ENCODE results near the gene OR7G1.
"Not testable (repeated sequence)": the region's sequence is repeated elsewhere in the genome, so short reads cannot be mapped to it uniquely, and the experiment has no call there.

Gene OR7G1

DNA sequence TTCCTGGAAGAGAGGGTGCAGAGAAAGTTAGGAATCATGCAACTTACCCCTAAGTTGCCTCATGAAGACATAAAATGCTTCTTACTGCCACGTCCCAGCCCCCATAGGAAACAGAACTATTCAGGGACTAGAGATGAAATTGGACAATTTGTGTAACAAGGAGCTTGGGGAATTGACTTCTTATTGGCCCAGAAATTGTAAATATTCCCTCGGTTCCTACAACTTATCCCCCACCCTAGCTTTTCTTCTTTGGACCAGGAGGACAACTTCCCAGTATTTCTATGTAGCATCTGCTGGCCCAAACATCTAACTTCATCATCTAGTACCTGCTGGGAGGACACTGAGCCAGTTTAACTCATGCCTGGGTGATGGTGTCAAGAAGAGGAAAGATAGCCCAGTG lies 28.8 kb downstream of the OR7G1 start, which contains the start of gene OR1M1:
Gene OR1M1 (plus strand): TSS at position 301 of the 400 bp plus-strand sequence. CDS start 6,184 bp downstream, outside the sequence.
- DNase-seq (ENCODE audit: low read depth, low spot score) = no peak
- H3K27ac ChIP-seq = no peak within 1 kb of the TSS

DNA sequence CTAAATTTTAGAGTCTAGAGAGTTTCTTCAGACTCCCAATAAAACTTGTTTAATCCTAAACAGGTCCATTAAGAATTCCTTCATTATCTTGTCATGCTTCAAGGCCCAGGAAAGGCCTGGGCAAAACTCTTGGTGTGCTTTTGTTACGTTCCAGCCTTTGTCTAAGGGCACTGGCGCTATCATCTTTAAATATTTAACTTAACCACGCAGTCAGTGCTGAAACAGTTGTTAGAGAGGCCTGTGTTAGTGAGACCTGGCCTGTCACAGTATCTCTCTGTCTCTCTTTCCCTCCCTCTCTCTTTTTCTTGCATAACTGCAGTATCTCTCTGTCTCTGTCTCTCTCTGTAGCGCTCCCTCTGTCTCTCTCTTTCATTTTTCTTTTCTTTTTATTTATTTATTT lies 36.9 kb downstream of the OR7G1 start:
- DNase-seq (ENCODE audit: low read depth, low spot score) = no peak
- H3K27ac ChIP-seq = no peak overlapping the region

GRCh38 chr19:9076901-9077300 lies 38.7 kb downstream of the OR7G1 start:
- no peak overlapping the region for H3K27ac ChIP-seq
- no peak for DNase-seq (ENCODE audit: low read depth, low spot score)

DNA sequence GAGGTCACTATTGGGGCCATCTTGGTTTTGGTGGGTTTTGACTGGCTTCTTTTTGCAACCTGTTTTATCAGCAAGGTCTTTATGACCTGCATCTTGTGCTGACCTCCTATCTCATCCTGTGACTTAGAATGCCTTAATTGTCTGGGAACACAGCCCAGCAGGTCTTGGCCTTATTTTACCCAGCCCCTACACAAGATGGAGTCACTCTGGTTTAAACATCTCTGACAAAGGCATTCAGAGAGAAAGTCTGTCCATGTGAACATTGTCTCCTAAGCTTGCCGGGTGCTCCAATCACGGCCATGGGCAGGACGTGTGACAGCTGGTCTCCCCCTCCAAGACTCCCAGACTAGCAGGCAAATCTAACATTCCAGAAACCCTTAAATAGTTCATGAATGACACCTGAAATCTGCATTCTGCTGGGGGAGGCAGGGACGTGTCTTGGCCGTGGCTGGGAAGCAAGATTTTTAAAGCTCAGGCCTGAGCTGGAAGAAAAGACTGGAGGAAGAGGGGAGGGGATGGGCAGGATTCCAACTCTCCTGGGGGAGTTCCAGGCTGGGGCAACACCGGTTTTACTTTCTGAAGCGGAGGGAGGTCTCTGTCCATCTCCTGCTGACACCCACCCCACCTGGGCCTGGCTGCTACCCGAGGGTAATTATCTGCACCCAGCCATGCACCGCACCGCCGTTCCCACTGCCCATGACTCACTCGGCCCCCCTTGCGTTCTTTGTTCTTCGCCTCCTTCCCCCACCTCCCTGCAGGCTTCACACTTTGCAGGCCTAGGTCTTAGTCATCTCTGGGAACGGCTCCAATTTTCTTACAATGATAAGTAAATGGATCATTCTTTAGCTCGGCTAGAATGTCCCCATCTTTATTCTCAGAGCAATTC lies 40.3 kb downstream of the OR7G1 start:
- DNase-seq (ENCODE audit: low read depth, low spot score) = peak; percentile 91
- peak overlapping the region; percentile 35 for H3K27ac ChIP-seq

DNA sequence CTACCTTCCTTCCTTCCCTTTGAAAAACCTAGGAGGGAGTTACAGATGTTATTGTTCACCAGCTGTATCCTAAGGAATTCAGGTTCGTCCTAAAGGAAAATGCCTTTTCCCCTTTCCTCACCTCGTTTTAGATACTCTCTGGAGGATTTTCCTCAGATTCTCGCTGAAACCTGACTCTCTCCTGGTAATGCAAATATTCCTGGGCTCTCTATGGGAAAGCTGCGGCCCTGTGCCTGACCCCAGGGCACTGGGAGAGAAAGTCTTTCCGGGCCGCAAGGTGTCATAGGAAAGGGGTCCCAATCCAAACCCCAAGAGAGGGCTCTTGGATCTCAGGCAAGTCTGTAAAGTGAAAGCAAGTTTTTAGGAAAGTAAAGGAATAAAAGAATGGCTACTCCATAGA lies 41.8 kb downstream of the OR7G1 start:
- no peak for DNase-seq (ENCODE audit: low read depth, low spot score)
- no peak overlapping the region for H3K27ac ChIP-seq

GRCh38 chr19:9071720-9072119 lies 43.8 kb downstream of the OR7G1 start:
- DNase-seq (ENCODE audit: low read depth, low spot score); H3K27ac ChIP-seq: not testable (repeated sequence)

- no peak for DNase-seq (ENCODE audit: low read depth, low spot score)
- no peak overlapping the region for H3K27ac ChIP-seq
Measured at GRCh38 chr19:9070066-9070465, 45.5 kb downstream of the OR7G1 start.

DNA sequence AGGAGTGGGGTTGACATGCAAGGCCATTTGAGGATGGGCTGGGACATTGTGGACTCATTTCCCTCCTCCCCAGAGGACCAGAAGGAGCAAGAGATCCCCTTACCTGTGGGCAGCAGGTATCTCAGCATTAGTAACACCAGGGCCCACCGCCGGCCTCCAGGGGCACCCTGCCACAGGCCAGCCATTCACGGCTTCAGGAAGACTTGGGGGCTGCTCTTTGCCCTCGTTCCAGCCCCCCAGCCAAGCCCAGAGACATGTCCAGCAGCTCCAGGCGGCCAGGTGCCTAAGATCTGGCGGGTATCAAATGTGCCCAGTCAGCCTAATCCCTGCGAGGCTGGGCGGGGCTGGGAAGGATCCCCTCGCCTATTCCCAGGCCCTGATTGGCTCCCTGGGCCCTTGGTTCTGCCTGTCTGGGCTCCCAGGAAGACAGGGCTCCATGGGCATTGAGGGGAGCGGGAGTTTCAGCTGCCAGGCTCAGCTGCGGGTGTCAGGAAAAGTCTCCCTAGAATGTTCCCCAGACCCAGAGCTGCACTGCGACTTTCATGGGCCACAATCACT lies 50.0 kb downstream of the OR7G1 start:
- no peak for DNase-seq (ENCODE audit: low read depth, low spot score)
- H3K27ac ChIP-seq = no peak overlapping the region

Measured in epithelial cell of prostate (primary cell).